ENCODE data around the gene CMTR2. TPM values are rescaled to one million over a fixed set of nuclear protein-coding genes. Genes with fewer than 3 reads are reported as not detected.

Gene CMTR2
- total and polyA plus RNA-seq, 3 donors from 2014 or later = 22.2 to 36.8 (median 25.8) TPM

DNA sequence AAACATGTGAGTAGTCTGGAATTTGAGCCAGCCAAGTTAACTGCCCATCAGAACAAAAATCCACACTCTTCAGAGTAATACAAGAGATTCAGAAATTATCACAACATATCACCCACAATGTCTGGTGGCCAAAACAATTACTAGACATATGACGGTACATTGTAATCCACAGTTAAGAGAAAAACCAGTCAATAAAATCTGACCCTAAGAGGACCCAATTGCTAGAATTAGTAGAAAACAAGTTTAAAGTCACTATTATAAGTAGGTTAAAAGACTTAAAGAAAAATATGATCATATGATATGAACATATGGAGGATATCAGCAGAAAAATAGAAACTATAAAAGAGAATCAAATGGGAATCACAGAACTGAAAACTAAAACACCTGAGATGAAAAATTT, 15.8 kb downstream of the CMTR2 start:
- Histone ChIP-seq H3K9me3 (no peaks in the 10 kb centered on the region), H3K27me3 (no peaks in the 10 kb centered on the region), H3K4me1 (no peaks in the 10 kb centered on the region), H3K36me3 (ENCODE audit: low read depth, missing control alignments) (no peaks in the 10 kb centered on the region), H3K4me3 (no peak overlapping the region), H3K27ac (no peak overlapping the region)
- intact Hi-C loops (cut with DNase I; ENCODE audit: low total_unique reads) = no loop called here
- DNase-seq = no peak
- no peak for TF ChIP-seq POLR2A (IDR thresholded peaks at IDR 0.05)
- TF ChIP-seq, protein P1, sequence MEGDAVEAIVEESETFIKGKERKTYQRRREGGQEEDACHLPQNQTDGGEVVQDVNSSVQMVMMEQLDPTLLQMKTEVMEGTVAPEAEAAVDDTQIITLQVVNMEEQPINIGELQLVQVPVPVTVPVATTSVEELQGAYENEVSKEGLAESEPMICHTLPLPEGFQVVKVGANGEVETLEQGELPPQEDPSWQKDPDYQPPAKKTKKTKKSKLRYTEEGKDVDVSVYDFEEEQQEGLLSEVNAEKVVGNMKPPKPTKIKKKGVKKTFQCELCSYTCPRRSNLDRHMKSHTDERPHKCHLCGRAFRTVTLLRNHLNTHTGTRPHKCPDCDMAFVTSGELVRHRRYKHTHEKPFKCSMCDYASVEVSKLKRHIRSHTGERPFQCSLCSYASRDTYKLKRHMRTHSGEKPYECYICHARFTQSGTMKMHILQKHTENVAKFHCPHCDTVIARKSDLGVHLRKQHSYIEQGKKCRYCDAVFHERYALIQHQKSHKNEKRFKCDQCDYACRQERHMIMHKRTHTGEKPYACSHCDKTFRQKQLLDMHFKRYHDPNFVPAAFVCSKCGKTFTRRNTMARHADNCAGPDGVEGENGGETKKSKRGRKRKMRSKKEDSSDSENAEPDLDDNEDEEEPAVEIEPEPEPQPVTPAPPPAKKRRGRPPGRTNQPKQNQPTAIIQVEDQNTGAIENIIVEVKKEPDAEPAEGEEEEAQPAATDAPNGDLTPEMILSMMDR (IDR thresholded peaks at IDR 0.05) = no peak
- 95 to 97% methylated on average over 1 of the region's 1 CpG for WGBS, 2 donors

DNA sequence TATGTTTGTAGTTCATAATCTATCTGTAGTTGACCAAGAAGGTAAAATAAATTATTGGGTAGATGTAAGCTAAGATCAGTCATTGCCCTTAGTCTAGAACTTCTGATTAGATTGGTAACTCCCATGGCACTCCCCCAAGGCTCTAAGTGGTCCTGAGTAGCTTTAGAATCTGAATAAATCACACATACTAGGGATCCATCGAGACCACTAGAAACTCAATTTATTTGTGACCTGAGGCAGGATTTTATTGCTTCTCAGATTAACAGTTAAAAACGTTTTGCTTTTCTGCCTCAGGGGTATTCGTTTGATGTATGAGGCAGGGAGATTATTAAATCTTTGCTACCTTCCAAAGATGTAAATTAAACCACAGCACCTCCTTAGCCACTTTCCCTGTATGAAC, 24.9 kb downstream of the CMTR2 start:
- DNase-seq = no peak
- TF ChIP-seq, protein P1 (IDR thresholded peaks at IDR 0.05) = no peak
- no peak for TF ChIP-seq POLR2A (IDR thresholded peaks at IDR 0.05)
- Histone ChIP-seq H3K27ac (no peak overlapping the region), H3K4me3 (no peak overlapping the region), H3K4me1 (no peaks in the 10 kb centered on the region), H3K9me3 (no peaks in the 10 kb centered on the region), H3K36me3 (ENCODE audit: low read depth, missing control alignments) (no peaks in the 10 kb centered on the region), H3K27me3 (no peaks in the 10 kb centered on the region)
- WGBS, 2 donors = 44 to 56% methylated on average over 3 of the region's 3 CpGs
- intact Hi-C loops (cut with DNase I; ENCODE audit: low total_unique reads) = no loop called here

DNA sequence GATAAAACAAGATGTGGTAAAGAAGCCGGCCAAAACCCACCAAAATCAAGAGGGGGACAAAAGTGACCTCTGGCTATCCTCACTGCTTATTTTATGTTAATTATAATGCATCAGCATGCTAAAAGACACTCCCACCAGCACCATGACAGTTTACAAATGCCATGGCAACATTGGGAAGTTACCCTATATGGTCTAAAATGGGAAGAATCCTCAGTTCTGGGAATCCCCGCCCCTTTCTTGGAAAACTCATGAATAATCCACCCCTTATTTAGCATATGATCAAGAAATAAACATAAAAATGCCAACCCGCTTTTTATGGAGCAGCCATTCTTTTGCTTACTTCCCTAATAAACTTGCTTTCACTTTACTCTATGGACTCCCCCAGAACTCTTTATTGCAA, 25.6 kb downstream of the CMTR2 start:
- 80 to 86% methylated on average over 3 of the region's 3 CpGs for WGBS, 2 donors

DNA sequence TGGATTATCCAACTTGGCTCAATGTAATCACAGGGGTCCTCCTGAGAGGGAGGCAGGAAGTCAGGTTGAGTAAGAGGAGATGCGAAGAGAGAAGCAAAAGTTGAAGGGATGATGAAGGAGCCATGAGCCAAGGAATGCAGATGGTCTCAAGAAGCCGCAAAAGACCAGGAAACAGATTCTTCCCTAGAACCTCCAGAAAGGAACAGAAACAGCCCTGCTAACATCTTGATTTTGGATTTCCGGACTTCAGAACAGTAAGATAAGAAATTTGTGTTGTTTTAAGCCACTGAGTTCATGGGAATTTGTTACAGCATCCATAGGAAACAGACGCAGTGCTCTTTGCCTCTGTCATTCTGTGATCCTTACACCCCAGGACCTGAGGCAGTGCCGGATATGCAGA, 26.8 kb downstream of the CMTR2 start:
- whole genome bisulfite sequencing, 2 donors = 86 to 90% methylated on average over 5 of the region's 5 CpGs
- no peak overlapping the region for H3K4me3 ChIP-seq
- intact Hi-C loops (cut with DNase I; ENCODE audit: low total_unique reads) = no loop called here

More for the DNA sequence above, 25.6 kb downstream of the CMTR2 start:
- Histone ChIP-seq H3K27ac (no peak overlapping the region), H3K27me3 (no peaks in the 10 kb centered on the region), H3K4me3 (no peak overlapping the region), H3K36me3 (ENCODE audit: low read depth, missing control alignments) (no peaks in the 10 kb centered on the region), H3K9me3 (no peaks in the 10 kb centered on the region), H3K4me1 (no peaks in the 10 kb centered on the region)
- no peak for TF ChIP-seq POLR2A (IDR thresholded peaks at IDR 0.05)
- TF ChIP-seq, protein P1 (IDR thresholded peaks at IDR 0.05) = no peak
- intact Hi-C loops (cut with DNase I; ENCODE audit: low total_unique reads) = no loop called here
- no peak for DNase-seq

DNA sequence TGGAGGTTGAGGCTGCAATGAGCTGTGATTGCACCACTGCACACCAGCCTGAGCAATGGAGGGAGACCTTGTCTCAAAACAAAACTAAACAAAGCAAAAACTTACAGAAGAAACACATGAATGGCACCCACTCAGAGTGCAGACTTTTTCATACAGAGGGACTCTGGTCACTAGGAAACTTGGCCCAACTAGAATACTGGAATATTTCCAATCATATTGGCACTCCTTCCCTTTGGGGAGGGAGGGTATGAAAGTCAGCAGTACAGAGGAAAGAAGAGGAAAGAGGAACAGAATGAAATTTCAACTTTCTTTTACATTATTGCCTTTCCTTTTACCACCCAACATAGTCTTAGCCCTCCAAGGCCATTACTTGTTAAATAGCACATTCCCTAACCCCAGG, 28.2 kb downstream of the CMTR2 start:
- no peaks in the 10 kb centered on the region for H3K27me3 ChIP-seq
- intact Hi-C loops (cut with DNase I; ENCODE audit: low total_unique reads) = no loop called here
- TF ChIP-seq POLR2A (IDR thresholded peaks at IDR 0.05) = no peak
- TF ChIP-seq, protein P1 (IDR thresholded peaks at IDR 0.05) = no peak

More for the DNA sequence above, 26.8 kb downstream of the CMTR2 start:
- DNase-seq = no peak
- H3K36me3 ChIP-seq (ENCODE audit: low read depth, missing control alignments) = no peaks in the 10 kb centered on the region
- TF ChIP-seq POLR2A (IDR thresholded peaks at IDR 0.05) = no peak
- TF ChIP-seq, protein P1 (IDR thresholded peaks at IDR 0.05) = no peak
- no peak overlapping the region for H3K27ac ChIP-seq
- H3K4me1 ChIP-seq = no peaks in the 10 kb centered on the region
- H3K9me3 ChIP-seq = no peaks in the 10 kb centered on the region
- no peaks in the 10 kb centered on the region for H3K27me3 ChIP-seq

More for the DNA sequence above, 28.2 kb downstream of the CMTR2 start:
- Histone ChIP-seq H3K4me1 (no peaks in the 10 kb centered on the region), H3K27ac (no peak overlapping the region), H3K4me3 (no peak overlapping the region), H3K9me3 (no peaks in the 10 kb centered on the region), H3K36me3 (ENCODE audit: low read depth, missing control alignments) (no peaks in the 10 kb centered on the region)
- no peak for DNase-seq

Measured in testis (tissue), 3 donors.